HG03432 (cell line): ENCODE results near the gene TMEM209.
A peak's percentile ranks its signal among the peaks of the same experiment; 100 is the strongest.
"Not testable (repeated sequence)": the region's sequence is repeated elsewhere in the genome, so short reads cannot be mapped to it uniquely, and the experiment has no call there.

Experiments
- ATAC-seq: cut with Tn5 transposase; IDR thresholded peaks from one replicate; pipeline ENCODE4 v1.9.1; 2021; ENCODE audit warnings: mild to moderate bottlenecking, moderate library complexity; ENCODE audit not compliant: unreplicated experiment

The TMEM209 gene

GRCh38 chr7:130218806-130219620 is 13.8 kb upstream of the TMEM209 start:
- no peak for ATAC-seq

- no peak for ATAC-seq
Observed at GRCh38 chr7:130216750-130217149, 11.5 kb upstream of the TMEM209 start.

GRCh38 chr7:130216025-130216424 is 10.8 kb upstream of the TMEM209 start:
- ATAC-seq: no peak

- no peak for ATAC-seq
Observed at GRCh38 chr7:130213828-130214227, 8.6 kb upstream of the TMEM209 start.

GRCh38 chr7:130210181-130210935 is 5.2 kb upstream of the TMEM209 start:
- no peak for ATAC-seq

GRCh38 chr7:130208516-130208915 is 3.3 kb upstream of the TMEM209 start:
- ATAC-seq: no peak

GRCh38 chr7:130207642-130208041 is 2.4 kb upstream of the TMEM209 start, which contains the start of gene SSMEM1:
SSMEM1 (plus strand) TSS chr7:130207860; CDS start chr7:130207911, 51 bp downstream.
- ATAC-seq: no peak

- no peak for ATAC-seq
Observed at GRCh38 chr7:130207033-130207432, 1.8 kb upstream of the TMEM209 start.

GRCh38 chr7:130201796-130202195 is 3.4 kb downstream of the TMEM209 start:
- ATAC-seq: no peak

GRCh38 chr7:130197094-130197493 is 8.1 kb downstream of the TMEM209 start:
- ATAC-seq: no peak

- no peak for ATAC-seq
Observed at GRCh38 chr7:130196476-130196875, 8.7 kb downstream of the TMEM209 start.

- ATAC-seq: no peak
Observed at GRCh38 chr7:130195396-130195795, 9.8 kb downstream of the TMEM209 start.

- ATAC-seq: no peak
Observed at GRCh38 chr7:130191791-130192190, 13.4 kb downstream of the TMEM209 start.

- no peak for ATAC-seq
Observed at GRCh38 chr7:130189343-130189742, 15.9 kb downstream of the TMEM209 start.

GRCh38 chr7:130187360-130187759 is 17.8 kb downstream of the TMEM209 start:
- ATAC-seq: no peak

- not testable (repeated sequence) for ATAC-seq
Observed at GRCh38 chr7:130184349-130184748, 20.9 kb downstream of the TMEM209 start.

GRCh38 chr7:130182990-130183389 is 22.2 kb downstream of the TMEM209 start:
- peak; percentile 87 for ATAC-seq

GRCh38 chr7:130181263-130181605 is 24.0 kb downstream of the TMEM209 start:
- ATAC-seq: no peak

- no peak for ATAC-seq
Observed at GRCh38 chr7:130180571-130181262, 24.5 kb downstream of the TMEM209 start.

GRCh38 chr7:130179631-130180030 is 25.6 kb downstream of the TMEM209 start:
- ATAC-seq: no peak

- ATAC-seq: no peak
Observed at GRCh38 chr7:130178251-130178650, 27.0 kb downstream of the TMEM209 start.
